ENCODE data around the gene ICAM5. TPM values are rescaled to one million over a fixed set of nuclear protein-coding genes. Genes with fewer than 3 reads are reported as not detected.

ICAM5 gene
- total RNA-seq, 1 experiment from 2014 or later = 19.5 TPM

- Histone ChIP-seq H3K36me3 (ENCODE audit: control insufficient read depth, insufficient read depth, low read length) (no peaks in the 10 kb centered on the region; the same call in 1 of the 2 replicates), H3K4me3 (ENCODE audit: low read depth in 2 of 2, low read length in 2 of 2) (peak overlapping the region; percentile 61 to 78; a peak in 3 of 4 replicates), H3K9me3 (ENCODE audit: control insufficient read depth, insufficient read depth, low read depth, low read length) (no peaks in the 10 kb centered on the region), H3K27me3 (ENCODE audit: control insufficient read depth, insufficient read depth, low read length) (no peaks in the 10 kb centered on the region), H3K27ac (ENCODE audit: low read length) (peak overlapping the region; percentile 86; the same call in 1 of the 2 replicates), H3K4me1 (ENCODE audit: control insufficient read depth, insufficient read depth, low read length) (peaks cover 6% of the 10 kb centered on the region)
- in situ Hi-C loops (cut with HindIII; ENCODE audit: low pct_unique_long_range_greater_than_20kb, low sequenced_read_pairs) (no loop called here), intact Hi-C loops (cut with micrococcal nuclease; ENCODE audit: unreplicated experiment) (no loop called here)
- POLR2A ChIA-PET = no interaction called here
- DNase-seq (ENCODE audit: low read depth, low spot score) = no peak
- TF ChIP-seq SIN3A (IDR thresholded peaks at IDR 0.05; ENCODE audit: borderline replicate concordance, insufficient read depth, low read depth, low read length) (no peak), TCF7L2 (IDR thresholded peaks at IDR 0.05; ENCODE audit: low read depth, low read length) (no peak), CTCF (IDR thresholded peaks at IDR 0.05) (no peak), POLR2AphosphoS5 (IDR thresholded peaks at IDR 0.05; ENCODE audit: low read depth, low read length) (no peak)
- TF ChIP-seq, protein P1, sequence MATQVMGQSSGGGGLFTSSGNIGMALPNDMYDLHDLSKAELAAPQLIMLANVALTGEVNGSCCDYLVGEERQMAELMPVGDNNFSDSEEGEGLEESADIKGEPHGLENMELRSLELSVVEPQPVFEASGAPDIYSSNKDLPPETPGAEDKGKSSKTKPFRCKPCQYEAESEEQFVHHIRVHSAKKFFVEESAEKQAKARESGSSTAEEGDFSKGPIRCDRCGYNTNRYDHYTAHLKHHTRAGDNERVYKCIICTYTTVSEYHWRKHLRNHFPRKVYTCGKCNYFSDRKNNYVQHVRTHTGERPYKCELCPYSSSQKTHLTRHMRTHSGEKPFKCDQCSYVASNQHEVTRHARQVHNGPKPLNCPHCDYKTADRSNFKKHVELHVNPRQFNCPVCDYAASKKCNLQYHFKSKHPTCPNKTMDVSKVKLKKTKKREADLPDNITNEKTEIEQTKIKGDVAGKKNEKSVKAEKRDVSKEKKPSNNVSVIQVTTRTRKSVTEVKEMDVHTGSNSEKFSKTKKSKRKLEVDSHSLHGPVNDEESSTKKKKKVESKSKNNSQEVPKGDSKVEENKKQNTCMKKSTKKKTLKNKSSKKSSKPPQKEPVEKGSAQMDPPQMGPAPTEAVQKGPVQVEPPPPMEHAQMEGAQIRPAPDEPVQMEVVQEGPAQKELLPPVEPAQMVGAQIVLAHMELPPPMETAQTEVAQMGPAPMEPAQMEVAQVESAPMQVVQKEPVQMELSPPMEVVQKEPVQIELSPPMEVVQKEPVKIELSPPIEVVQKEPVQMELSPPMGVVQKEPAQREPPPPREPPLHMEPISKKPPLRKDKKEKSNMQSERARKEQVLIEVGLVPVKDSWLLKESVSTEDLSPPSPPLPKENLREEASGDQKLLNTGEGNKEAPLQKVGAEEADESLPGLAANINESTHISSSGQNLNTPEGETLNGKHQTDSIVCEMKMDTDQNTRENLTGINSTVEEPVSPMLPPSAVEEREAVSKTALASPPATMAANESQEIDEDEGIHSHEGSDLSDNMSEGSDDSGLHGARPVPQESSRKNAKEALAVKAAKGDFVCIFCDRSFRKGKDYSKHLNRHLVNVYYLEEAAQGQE (IDR thresholded peaks at IDR 0.05; ENCODE audit: insufficient read depth in 1 of 2, low read depth in 2 of 2, low read length in 1 of 2) = no peak
- no TSS peak for BruUV-seq (replicated peaks)
- CTCF ChIA-PET = no interaction called here
- ATAC-seq = peak; percentile 54; the same call in 1 of the 2 replicates
These were observed 26.7 kb downstream of the ICAM5 start for GRCh38 chr19:10316229-10317044.

GRCh38 chr19:10317045-10317856 lies 27.5 kb downstream of the ICAM5 start:
- in situ Hi-C loops (cut with HindIII; ENCODE audit: low pct_unique_long_range_greater_than_20kb, low sequenced_read_pairs) (no loop called here), intact Hi-C loops (cut with micrococcal nuclease; ENCODE audit: unreplicated experiment) (no loop called here)
- Histone ChIP-seq H3K36me3 (ENCODE audit: control insufficient read depth, insufficient read depth, low read length) (no peaks in the 10 kb centered on the region; the same call in none of the 2 replicates), H3K9me3 (ENCODE audit: control insufficient read depth, insufficient read depth, low read depth, low read length) (no peaks in the 10 kb centered on the region), H3K27me3 (ENCODE audit: control insufficient read depth, insufficient read depth, low read length) (no peaks in the 10 kb centered on the region), H3K27ac (ENCODE audit: low read length) (no peak overlapping the region; the same call in 1 of the 2 replicates), H3K4me1 (ENCODE audit: control insufficient read depth, insufficient read depth, low read length) (peaks cover 6% of the 10 kb centered on the region), H3K4me3 (ENCODE audit: low read depth in 2 of 2, low read length in 2 of 2) (no peak overlapping the region)
- TF ChIP-seq TCF7L2 (IDR thresholded peaks at IDR 0.05; ENCODE audit: low read depth, low read length) (no peak), SIN3A (IDR thresholded peaks at IDR 0.05; ENCODE audit: borderline replicate concordance, insufficient read depth, low read depth, low read length) (no peak), CTCF (IDR thresholded peaks at IDR 0.05) (no peak), POLR2AphosphoS5 (IDR thresholded peaks at IDR 0.05; ENCODE audit: low read depth, low read length) (no peak)
- TF ChIP-seq, protein P1 (IDR thresholded peaks at IDR 0.05; ENCODE audit: insufficient read depth in 1 of 2, low read depth in 2 of 2, low read length in 1 of 2) = no peak
- DNase-seq (ENCODE audit: low read depth, low spot score) (no peak), ATAC-seq (no peak)
- BruUV-seq (replicated peaks) = TSS peak; percentile 70
- POLR2A ChIA-PET = no interaction called here
- CTCF ChIA-PET = interaction anchor here (0.6 to 0.7 kb wide), 2 partner anchors 34 to 381 kb away, joined by 3 to 7 read pairs; partner anchors contain the start of gene OLFM2

All from Panc1 (cell line).